NCI-H774 (cell line): ENCODE results near the gene NPAS2.
A peak's percentile ranks its signal among the peaks of the same experiment; 100 is the strongest.

Source experiments
- DNase-seq: peaks from one replicate; lab custom pipeline; 2025; lab: John Stamatoyannopoulos, UW

Gene NPAS2

DNA sequence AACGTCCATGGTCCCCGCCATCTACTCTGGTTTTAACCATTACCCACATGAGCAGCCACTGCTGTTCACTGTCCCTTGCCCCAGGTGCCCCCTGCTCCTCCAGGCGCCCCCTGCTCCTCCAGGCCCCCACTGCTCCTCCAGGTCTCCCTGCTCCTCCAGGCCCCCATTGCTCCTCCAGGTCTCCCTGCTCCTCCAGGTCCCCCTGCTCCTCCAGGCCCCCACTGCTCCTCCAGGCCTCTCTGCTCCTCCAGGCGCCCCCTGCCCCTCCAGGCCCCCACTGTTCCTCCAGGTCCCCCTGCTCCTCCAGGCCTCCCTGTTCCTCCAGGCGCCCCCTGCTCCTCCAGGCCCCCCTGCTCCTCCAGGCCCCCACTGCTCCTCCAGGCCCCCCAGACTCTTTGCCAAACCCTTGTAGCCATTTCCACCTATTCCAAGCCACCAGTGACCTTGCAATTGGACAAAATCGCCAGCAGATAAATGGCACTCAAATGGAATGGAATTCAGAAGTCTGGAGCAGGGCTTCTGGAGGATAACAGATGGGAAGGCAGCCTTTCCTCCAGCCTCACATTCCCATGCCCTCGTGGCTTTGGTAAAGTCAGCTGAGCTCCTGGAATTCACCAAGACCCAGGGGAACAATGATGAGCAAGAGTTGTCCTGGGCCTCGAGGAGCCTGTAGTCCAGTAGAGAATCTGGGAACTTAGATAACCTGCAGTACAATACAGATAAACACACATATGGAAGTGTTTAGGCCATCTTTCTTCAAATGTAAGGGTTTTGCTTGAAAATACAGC, 168.9 kb downstream of the NPAS2 start:
- DNase-seq, result no peak

DNA sequence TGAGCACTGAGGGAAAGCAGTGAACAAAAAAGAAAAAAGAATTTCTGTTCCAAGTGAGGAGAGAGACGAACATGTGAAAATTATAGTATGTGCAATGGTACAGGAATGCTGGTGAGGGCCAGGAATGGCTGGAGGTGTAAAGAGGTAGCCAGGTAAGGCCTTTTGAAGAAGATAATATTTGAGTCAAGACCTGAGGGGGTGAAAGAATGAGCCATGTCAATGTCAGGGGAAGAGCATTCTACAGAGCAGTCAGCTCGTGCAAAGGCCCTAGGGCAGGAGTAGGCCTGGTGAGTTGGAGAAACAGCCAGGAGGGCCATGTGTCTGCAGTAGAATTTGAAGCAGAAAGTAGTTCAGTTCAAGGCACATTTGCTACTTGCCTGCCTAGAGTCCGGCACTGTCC, 169.7 kb downstream of the NPAS2 start:
- DNase-seq, result no peak

DNA sequence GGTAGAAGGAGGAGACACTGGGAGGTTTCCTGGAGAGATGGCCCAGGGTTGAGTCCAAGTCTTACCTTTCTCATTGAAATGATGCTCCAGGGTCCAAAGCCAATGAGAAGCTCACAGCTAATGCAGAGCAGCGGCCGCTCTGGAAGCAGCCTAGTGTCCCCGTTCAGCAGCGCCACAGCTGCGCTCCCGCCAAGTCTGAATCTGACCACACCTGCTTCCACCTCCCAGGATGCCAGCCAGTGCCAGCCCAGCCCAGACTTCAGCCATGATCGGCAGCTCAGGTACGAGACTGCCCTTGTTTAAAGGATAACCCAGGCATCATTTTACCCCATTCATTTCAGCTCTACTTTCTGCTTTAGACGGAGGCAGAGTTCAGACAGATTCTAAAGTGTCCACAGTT, 170.2 kb downstream of the NPAS2 start:
- DNase-seq, result no peak

DNA sequence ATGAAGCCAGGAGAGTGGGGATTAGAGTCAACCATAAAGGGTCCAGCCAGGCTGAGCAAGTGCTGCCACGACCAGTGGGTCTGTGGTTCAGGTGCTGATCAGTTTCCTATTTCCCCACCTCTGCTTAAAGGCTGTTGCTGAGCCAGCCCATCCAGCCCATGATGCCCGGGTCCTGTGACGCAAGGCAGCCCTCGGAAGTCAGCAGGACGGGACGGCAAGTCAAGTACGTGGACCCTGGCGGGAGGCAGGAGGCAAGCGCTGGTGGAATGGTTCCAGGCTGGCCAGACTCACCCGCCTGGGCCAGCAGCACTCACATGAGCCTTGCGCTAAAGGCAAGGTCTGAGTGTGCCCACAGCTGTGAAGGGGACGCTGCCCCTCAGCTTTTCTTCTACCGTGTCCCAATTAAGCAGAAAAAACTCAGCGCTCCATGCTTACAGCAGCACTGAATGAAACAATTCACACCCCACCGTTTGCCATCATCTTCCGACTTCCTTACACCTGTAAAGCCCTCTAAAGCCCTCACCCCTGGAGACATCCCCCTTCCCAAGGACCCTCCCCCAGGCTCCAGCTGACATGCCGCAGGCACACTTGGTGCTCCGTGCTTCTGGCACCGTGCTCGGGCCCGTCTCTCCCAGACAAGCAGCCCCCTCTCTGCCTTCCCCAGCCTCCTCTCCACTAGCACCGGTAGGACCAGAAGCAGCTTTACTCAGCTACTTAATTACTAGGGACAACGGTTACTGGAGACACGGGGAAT, 170.9 kb downstream of the NPAS2 start:
- DNase-seq, result no peak

DNA sequence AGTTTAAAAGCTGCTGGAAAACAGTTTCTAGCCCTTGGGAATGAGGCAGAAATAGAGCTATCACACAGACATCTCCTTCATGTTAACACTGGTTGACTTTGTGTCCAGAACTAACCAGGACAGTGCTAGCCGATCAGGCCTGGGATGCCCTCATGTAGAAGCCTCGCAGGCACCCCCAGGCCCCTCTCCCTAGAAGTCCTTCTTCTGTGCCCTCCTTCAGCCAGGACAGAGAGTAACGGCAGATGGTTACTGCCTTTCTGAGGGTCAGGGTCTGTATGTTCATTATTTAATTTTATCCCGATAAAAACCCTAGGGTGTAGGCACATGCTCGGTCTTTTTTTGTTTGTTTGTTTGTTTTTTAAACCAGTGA, 171.4 kb downstream of the NPAS2 start:
- no peak for DNase-seq

DNA sequence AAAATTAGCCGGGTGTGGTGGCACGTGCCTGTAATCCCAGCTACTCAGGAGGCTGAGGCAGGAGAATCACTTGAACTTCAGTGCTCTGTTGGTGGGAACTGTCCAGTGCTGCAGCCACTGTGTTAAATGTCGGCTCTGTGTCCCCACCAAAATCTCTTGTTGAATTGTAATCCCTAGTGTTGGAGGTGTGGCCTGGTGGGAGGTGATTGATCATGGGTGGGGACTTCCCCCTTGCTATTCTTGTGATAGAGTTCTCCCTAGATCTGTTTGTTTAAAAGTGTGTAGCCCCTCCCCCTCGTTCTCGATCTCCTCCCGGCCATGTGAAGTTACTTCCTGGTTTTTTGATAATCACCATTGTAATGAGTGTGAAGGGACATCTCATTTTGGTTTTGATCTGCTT, 172.3 kb downstream of the NPAS2 start:
- DNase-seq, result no peak

DNA sequence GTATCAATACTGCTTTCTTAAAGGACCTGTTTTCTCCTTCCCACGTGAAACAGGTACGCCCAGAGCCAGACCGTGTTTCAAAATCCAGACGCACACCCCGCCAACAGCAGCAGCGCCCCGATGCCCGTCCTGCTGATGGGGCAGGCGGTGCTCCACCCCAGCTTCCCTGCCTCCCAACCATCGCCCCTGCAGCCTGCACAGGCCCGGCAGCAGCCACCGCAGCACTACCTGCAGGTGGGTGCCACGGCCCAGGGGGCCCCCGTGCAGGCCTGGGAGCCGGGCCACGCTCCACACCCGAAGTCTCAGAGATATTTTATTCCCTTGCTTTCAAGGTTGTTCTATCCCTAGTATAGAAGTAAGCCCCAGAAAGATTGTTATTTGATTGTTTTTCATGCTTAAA, 173.4 kb downstream of the NPAS2 start:
- no peak for DNase-seq

DNA sequence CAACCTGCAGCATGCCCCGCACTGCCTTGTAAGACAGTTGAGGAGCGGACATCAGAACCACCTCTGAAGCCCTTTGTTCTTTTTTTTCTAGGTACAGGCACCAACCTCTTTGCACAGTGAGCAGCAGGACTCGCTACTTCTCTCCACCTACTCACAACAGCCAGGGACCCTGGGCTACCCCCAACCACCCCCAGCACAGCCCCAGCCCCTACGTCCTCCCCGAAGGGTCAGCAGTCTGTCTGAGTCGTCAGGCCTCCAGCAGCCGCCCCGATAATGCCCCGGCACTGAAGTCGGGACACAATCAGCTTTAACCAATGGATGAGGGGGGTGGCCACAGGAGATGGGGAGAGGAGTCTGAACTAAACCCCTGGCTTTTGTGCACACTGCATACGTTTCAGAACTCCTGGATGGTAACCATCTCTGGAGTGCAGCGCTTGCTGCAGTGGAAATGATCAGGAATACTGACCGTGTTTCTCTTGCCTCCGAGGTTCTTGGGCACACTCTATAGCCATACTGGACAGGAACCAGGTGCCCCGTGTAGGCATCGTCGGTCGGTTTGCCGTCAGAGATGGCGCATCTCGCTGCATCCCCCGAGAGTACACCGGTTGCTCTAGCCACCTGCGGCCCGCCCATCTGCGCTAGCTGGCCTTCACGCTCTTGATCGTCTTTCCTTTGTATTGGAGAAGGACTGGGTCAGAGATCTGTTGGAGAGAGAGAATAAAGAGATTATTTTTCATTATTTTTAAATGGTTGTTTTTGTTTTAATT, 175.6 kb downstream of the NPAS2 start:
- no peak for DNase-seq

DNA sequence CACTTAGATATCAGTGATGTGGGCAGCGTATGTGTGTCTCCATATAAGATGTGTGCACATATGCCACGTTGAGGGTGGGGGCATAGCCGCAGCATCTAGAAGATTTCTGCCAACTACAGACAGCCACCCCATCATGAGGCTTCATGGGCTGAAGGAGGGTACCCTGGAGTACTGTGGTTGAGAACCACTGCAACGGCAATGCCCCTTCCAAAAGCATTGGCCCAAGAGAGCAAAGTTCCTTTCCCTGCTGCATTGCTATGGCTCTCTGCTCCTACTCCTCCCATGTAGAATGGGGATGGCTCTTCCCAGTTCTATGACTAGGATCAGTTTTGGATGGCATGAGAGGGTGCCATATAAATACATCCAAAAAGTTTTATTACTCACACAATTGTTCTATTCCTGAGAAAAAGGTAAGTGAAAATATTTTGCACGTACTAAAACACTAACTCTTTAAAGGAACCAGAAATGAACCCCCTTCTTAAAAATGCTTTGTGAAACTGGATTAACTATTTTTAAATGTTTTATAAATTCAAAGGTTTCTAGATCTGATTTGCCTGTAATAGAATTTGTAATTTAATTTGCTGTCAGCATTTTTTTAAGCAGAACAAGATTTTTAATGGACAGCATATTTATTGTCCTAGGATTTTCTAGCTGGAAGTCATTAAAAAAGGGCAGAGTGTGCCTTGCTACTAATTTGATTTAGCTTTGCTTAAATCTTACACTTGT, 177.7 kb downstream of the NPAS2 start:
- no peak for DNase-seq

DNA sequence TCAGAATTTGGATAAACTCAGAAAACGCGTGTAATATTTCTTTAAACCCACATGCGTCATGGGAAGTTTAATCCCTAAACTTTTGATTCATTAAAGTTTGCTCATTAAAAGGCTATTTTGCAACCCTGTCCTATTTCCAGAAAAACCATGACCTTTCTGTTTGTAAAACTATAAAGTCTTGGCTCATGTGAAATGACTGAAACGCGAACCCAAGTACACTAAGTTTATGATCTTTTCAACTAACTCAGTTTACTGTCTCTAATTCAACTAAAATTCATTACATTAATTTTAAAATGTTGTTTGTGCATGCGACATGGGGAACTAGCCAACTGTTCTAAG, 178.3 kb downstream of the NPAS2 start:
- DNase-seq, result no peak

DNA sequence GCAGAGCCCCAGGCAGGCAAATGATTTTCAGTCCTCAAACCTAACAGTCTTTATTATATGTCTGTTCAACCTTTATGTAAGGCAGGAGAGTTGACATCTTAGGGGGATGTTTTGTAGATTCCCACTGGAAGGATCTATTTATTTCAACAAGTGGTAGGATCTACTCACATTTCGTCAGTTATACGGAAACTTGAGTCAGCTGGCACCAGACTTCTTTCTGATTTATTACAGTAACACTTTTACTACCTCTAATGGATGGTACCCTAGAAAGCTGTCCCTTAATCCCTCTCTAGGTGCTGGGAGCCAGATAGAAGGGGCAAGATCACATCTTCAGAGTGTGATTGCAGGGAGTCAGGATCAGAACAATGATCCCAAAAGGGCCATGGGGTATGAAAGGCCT, 180.1 kb downstream of the NPAS2 start:
- no peak for DNase-seq

DNA sequence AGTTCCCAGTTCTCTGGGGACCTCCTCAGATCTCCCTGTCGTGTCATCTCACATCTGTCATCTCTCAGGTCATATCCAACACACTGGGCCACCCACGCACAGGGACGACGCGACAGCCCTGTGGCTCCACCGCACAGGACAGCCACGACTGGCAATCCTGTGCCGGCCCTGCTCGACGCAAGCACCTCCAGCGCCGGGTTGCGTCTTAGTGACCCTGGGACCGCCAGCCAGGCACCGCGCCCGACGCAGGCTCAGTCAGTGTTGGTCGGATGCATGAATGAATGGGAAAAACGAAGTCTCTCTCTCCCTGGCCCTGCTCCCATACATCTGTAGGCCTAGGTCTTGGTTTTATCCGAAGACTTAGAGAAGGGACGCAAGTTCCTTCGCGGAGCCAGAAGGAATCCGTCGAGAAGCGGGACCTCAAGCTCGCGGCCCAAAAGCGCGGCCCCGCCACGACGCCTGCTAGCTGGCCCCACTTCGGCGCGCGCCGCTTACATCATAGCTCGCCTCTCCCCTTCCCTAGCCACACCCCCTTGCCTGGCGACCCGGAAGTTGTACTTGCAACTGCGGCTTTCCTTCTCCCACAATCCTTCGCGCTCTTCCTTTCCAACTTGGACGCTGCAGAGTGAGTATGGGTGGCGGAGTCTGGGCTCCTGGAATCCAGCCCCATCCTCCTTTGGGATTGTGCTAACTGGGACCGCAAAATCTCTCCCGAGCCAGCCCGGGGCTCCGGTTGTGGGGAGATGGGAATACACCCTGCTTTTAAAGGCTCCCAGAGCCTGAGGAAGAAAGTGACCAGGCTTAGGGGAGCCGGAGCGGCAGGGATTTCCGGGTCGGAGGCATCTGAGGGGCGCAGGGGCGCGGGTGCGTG, 182.0 kb downstream of the NPAS2 start, which contains the start of gene RPL31:
RPL31 (plus strand) TSS at position 599 of the 871 bp plus-strand sequence. CDS start 413 bp downstream, outside the sequence.
- peak; percentile 92 for DNase-seq

DNA sequence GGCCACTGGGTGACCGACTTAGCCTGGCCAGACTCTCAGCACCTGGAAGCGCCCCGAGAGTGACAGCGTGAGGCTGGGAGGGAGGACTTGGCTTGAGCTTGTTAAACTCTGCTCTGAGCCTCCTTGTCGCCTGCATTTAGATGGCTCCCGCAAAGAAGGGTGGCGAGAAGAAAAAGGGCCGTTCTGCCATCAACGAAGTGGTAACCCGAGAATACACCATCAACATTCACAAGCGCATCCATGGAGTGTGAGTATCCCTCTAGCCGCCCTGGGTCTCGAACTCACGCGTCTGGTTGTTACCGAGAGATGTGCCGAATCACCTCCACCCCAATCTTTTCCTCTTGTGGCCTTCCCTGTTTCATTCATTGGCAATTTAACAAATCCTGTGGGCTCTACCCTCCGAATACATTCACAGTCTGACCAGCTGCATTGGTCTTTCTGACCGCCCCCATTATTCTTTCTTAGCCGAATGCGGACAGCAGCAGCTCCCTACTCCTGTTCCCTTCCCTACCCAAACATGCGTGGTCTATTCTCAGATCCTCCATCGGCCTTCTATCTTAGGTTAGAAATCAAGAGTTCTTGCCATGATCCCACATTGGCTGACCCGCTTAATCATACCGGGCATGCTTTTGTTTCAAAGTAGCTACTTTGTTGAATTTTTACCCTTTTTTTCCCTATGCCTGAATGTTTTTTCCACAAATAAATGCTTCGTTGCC, 182.8 kb downstream of the NPAS2 start:
- no peak for DNase-seq

DNA sequence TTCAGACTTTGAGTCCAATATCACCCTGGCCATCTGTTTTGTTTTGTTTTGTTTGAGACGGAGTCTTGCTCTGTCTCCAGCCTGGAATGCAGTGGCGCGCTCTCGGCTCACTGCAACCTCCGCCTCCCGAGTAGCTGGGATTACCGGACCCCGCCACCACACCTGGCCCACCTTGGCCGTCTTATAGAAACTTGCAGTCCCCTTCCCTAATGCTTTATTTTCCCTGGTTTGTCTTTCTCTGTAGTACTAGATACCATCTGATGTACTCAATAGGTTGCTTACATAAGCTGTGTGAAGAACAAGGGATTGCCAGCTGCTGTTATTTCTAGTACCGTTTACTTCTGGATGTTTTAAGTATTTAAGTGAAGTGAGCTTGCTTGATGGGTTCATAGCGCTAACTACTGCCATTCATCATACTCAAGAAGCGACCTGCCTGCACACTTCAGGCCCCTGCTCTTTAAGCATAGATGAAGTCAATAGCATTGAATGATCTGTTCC, 183.4 kb downstream of the NPAS2 start:
- no peak for DNase-seq

DNA sequence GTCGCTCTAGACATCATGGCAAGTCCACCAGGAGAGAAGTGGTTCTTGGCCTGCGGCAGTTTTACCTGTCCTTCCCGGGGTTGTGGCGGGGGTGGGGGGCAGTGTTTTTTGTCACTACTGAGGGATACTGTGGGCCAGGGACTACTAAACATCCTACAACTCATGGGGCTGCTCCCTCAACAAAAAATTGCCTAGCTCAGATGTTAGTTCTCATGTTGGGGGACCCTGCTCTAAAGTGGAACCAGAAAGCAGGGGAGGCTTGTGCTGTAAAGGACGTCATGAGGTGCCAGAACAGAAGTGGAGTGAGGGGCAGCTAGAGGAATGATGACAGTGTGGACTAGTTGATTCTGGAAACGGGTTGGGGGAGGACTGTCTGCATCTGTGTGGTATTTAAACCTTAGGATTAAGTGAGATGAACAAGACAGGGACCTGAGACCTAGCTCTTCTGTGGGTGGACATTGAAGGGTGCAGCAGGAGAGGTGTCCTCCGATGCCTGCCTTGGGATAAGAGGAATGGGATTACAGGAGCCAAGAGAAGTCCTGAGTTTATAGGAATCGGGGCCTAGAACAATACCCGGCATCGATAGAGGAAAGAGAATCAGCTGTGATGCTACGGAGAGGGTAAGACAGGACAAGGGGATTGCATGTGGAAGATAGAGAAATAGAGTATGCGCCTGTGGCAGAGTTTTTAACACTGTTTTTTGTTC, 184.8 kb downstream of the NPAS2 start:
- DNase-seq, result no peak

DNA sequence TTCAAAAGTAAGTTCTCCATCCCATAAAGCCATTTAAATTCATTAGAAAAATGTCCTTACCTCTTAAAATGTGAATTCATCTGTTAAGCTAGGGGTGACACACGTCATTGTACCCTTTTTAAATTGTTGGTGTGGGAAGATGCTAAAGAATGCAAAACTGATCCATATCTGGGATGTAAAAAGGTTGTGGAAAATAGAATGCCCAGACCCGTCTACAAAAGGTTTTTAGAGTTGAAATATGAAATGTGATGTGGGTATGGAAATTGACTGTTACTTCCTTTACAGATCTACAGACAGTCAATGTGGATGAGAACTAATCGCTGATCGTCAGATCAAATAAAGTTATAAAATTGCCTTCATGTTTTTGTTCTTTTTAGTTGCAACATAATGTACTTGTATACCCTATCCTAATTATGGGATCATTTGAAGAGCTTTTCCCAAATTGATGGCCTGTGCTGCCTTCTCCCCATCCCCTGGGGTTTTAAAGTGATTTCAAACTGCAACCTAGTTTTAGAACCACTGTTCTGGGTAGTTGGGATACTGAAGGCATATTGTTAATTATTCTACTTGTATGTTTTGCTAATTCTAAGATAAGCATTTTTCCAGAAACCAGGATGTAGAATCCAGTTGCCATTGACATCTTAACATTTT, 186.3 kb downstream of the NPAS2 start:
- no peak for DNase-seq

DNA sequence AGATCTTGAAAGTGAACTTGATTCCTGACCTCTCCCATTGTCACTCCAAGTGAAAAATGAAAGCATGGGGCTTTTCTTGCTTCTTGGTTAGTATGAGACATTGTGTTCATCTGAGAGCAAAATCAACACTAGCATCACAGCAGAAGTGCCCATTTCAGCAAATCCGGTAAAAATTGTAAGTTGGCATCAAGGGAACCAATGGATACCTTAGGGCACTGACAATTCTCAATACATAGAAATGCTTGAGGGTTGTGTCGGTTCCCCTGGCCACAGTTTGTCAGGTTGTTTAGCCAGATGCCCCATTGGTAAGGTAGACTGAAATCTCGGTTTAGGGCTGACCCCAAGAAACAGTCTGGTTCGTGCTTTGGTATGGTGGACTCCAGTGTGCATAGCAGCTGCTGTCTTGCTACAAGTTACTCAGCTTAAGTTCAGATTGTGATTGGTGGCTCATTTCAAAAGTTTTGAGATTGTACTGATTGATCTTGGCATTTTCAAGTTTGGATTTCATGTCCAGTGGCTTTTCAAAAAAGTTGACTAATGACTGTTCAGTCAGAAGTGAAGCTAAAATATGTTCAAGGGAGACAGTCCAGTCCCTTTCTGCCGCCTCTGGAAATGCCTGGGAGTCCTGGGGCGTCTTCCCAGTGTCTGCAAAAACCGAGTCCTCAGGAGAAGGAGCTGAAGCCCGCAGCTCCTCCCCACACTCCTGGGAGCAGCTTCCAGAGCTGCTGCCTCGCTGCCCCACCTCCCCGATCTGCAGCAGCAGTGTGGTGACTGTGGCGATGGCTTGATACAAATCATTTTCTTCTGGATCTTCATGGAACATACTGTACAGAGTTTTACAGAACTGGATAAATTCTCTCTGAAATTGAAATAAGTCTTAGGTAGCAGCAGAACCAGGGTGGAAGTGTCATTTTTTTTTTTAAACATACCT, 187.7 kb downstream of the NPAS2 start:
- DNase-seq, result no peak

DNA sequence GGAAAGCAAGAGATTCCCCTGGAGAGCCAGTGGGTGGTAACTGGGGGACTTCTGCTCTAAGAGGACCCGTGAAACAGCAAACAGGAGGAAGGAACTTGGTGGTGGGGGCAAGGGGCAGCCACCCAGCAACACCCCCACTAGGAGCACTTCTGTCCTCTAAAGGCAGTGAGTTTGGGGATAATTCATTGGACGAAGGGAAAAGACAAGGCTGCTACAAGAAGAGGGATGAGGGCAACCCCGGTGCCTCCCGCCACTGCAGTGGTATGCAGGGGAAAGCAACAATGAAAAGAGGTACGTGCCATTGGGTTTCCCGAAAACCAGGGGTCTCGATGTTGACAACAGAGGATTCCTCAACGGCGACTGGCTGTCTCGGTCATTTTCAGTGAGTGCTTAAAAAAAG, 191.2 kb downstream of the NPAS2 start:
- no peak for DNase-seq
